WTC11 (cell line): Measurements from ENCODE around the gene PCSK4. TPM values are rescaled to one million over a fixed set of nuclear protein-coding genes. Genes with fewer than 3 reads are reported as not detected.

Source experiments
- ATAC-seq: fragments of 200-7000 bp; cut with Tn5 transposase; 2 replicates; pipeline ENCODE4 v1.10.0; 2021; ENCODE audit warnings: mild to moderate bottlenecking, moderate library complexity
- CTCF ChIA-PET: fragments of 300-600 bp; sonication (Branson Sonifier 250); formaldehyde crosslinking; loops from one replicate; lab custom pipeline; 2021; ENCODE audit warnings: antibody characterized with exemption; lab: Charles Lee
- POLR2A ChIA-PET: fragments of 350-600 bp; sonication (Branson Sonifier 250); formaldehyde crosslinking; loops from one replicate; lab custom pipeline; 2021; ENCODE audit warnings: antibody characterized with exemption; lab: Charles Lee
- DNase-seq: peaks from one replicate; pipeline ENCODE4 v3.0.0; 2021; ENCODE audit warnings: low spot score
- H3K27ac Mint-ChIP-seq: 2 replicates; pipeline ENCODE4 v1.8.0; 2021; ENCODE audit warnings: mixed read lengths
- H3K27me3 Mint-ChIP-seq: 2 replicates; pipeline ENCODE4 v1.8.0; 2021; ENCODE audit warnings: low read depth, mild to moderate bottlenecking, moderate library complexity, mixed read lengths
- H3K36me3 Mint-ChIP-seq: 2 replicates; pipeline ENCODE4 v1.8.0; 2021; ENCODE audit warnings: mixed read lengths
- H3K4me1 Mint-ChIP-seq: 2 replicates; pipeline ENCODE4 v1.8.0; 2022; ENCODE audit warnings: mixed read lengths
- H3K4me3 Mint-ChIP-seq: 2 replicates; pipeline ENCODE4 v1.8.0; 2021; ENCODE audit warnings: mild to moderate bottlenecking, moderate library complexity, mixed read lengths
- H3K9me3 Mint-ChIP-seq: 2 replicates; pipeline ENCODE4 v1.8.0; 2021; ENCODE audit warnings: mixed read lengths
- ARID4B ChIP-seq: sonication (generic); formaldehyde crosslinking; IDR thresholded peaks from 2 replicates; pipeline ENCODE4 v1.8.0; 2023; ENCODE audit warnings: missing genetic modification reagents, mild to moderate bottlenecking, borderline replicate concordance
- ATF6 ChIP-seq: sonication (generic); formaldehyde crosslinking; IDR thresholded peaks from 2 replicates; pipeline ENCODE4 v1.8.1; 2023; ENCODE audit warnings: mild to moderate bottlenecking, missing genetic modification reagents
- E2F1 ChIP-seq: sonication (generic); formaldehyde crosslinking; IDR thresholded peaks from 2 replicates; pipeline ENCODE4 v1.8.0; 2022; ENCODE audit warnings: mild to moderate bottlenecking, missing genetic modification reagents
- E2F4 ChIP-seq: sonication (generic); formaldehyde crosslinking; IDR thresholded peaks from 2 replicates; pipeline ENCODE4 v1.8.1; 2022; ENCODE audit warnings: low read depth, mild to moderate bottlenecking, moderate library complexity, missing genetic modification reagents, borderline replicate concordance
- FOXJ3 ChIP-seq: sonication (generic); formaldehyde crosslinking; IDR thresholded peaks from 2 replicates; pipeline ENCODE4 v1.9.0; 2021; ENCODE audit warnings: missing genetic modification reagents, mild to moderate bottlenecking, borderline replicate concordance
- HMGA2 ChIP-seq: fragments of 250-450 bp; sonication (Bioruptor Pico); IDR thresholded peaks from 2 replicates; pipeline ENCODE4 v1.4.0; 2021; ENCODE audit warnings: mild to moderate bottlenecking, moderate library complexity
- IRF1 ChIP-seq: sonication (generic); formaldehyde crosslinking; IDR thresholded peaks from 2 replicates; pipeline ENCODE4 v1.8.0; 2023; ENCODE audit warnings: missing genetic modification reagents
- NR1H2 ChIP-seq: sonication (generic); formaldehyde crosslinking; IDR thresholded peaks from 2 replicates; pipeline ENCODE4 v1.9.0; 2021; ENCODE audit warnings: mild to moderate bottlenecking, moderate library complexity, missing genetic modification reagents
- OVOL2 ChIP-seq: fragments of 250-450 bp; sonication (Bioruptor Pico); IDR thresholded peaks from 2 replicates; pipeline ENCODE4 v1.9.0; 2021; ENCODE audit warnings: mild to moderate bottlenecking, borderline replicate concordance
- RELA ChIP-seq: sonication (generic); formaldehyde crosslinking; IDR thresholded peaks from 2 replicates; pipeline ENCODE4 v1.8.1; 2022; ENCODE audit warnings: missing genetic modification reagents, mild to moderate bottlenecking, borderline replicate concordance
- SOX15 ChIP-seq: fragments of 250-450 bp; sonication (Bioruptor Pico); IDR thresholded peaks from 2 replicates; pipeline ENCODE4 v1.9.0; 2021; ENCODE audit warnings: mild to moderate bottlenecking
- SP1 ChIP-seq: sonication (generic); formaldehyde crosslinking; conservative IDR thresholded peaks from 2 replicates; pipeline ENCODE4 v1.8.1; 2022; ENCODE audit warnings: missing genetic modification reagents
- TEAD1 ChIP-seq: sonication (generic); formaldehyde crosslinking; IDR thresholded peaks from 2 replicates; pipeline ENCODE4 v1.8.0; 2022; ENCODE audit warnings: mild to moderate bottlenecking, missing genetic modification reagents
- TP53 ChIP-seq: sonication (generic); formaldehyde crosslinking; IDR thresholded peaks from 2 replicates; pipeline ENCODE4 v1.8.1; 2023; ENCODE audit warnings: mild to moderate bottlenecking, missing genetic modification reagents
- USF1 ChIP-seq: sonication (generic); formaldehyde crosslinking; IDR thresholded peaks from 2 replicates; pipeline ENCODE4 v1.8.0; 2022; ENCODE audit warnings: mild to moderate bottlenecking, missing genetic modification reagents
- ZBTB21 ChIP-seq: sonication (generic); formaldehyde crosslinking; IDR thresholded peaks from 2 replicates; pipeline ENCODE4 v1.8.1; 2023; ENCODE audit warnings: mild to moderate bottlenecking, missing genetic modification reagents, borderline replicate concordance
- ZMAT4 ChIP-seq: fragments of 250-450 bp; sonication (Bioruptor Pico); IDR thresholded peaks from 2 replicates; pipeline ENCODE4 v1.9.0; 2021; ENCODE audit warnings: mild to moderate bottlenecking
- ZNF138 ChIP-seq: sonication (generic); formaldehyde crosslinking; conservative IDR thresholded peaks from 2 replicates; pipeline ENCODE4 v1.8.1; 2022; ENCODE audit warnings: mild to moderate bottlenecking, moderate library complexity, missing genetic modification reagents
- ZNF281 ChIP-seq: sonication (generic); formaldehyde crosslinking; IDR thresholded peaks from 2 replicates; pipeline ENCODE4 v1.8.0; 2023; ENCODE audit warnings: mild to moderate bottlenecking, missing genetic modification reagents
- ZNF317 ChIP-seq: sonication (generic); formaldehyde crosslinking; IDR thresholded peaks from 2 replicates; pipeline ENCODE4 v1.8.1; 2023; ENCODE audit warnings: low read depth, mild to moderate bottlenecking, moderate library complexity, missing genetic modification reagents, borderline replicate concordance
- ZSCAN18 ChIP-seq: fragments of 250-450 bp; sonication (Bioruptor Pico); IDR thresholded peaks from 2 replicates; pipeline ENCODE4 v2.1.2; 2022; ENCODE audit warnings: mild to moderate bottlenecking, moderate library complexity
- total RNA-seq: library from RNA; stranded (reverse); gene quantifications from 3 replicates; pipeline ENCODE4 v1.2.3, GENCODE V29; 2021

The PCSK4 gene
- total RNA-seq, 1 experiment from 2014 or later = 22.4 TPM

GRCh38 chr19:1507763-1508506 is 17.8 kb upstream of the PCSK4 start:
- H3K4me3 Mint-ChIP-seq = peak overlapping the region; percentile 94
- peak overlapping the region; percentile 99 for H3K27ac Mint-ChIP-seq
- CTCF ChIA-PET = interaction anchor here (0.6 to 1.8 kb wide), 3 partner anchors 16 to 206 kb away, joined by 3 to 4 read pairs (median 3); partner anchors contain the start of gene PLK5
- TF ChIP-seq ARID4B (CRISPR knock-in tag) (no peak), NR1H2 (no peak), TEAD1 (CRISPR knock-in tag) (0 out of 2 replicates have a peak, but pooled peaks have one; percentile 22), SOX15 (no peak), FOXJ3 (no peak), ZBTB21 (0 out of 2 replicates have a peak, but pooled peaks have one; percentile 16), HMGA2 (CRISPR knock-in tag) (no peak), ZMAT4 (CRISPR knock-in tag) (no peak), SP1 (peak; percentile 80), ZNF138 (no peak), TP53 (no peak), ATF6 (no peak), ZSCAN18 (no peak), IRF1 (CRISPR knock-in tag) (no peak), USF1 (CRISPR knock-in tag) (no peak; the same call in 1 of the 2 replicates), E2F1 (no peak), ZNF281 (CRISPR knock-in tag) (peak; percentile 62; the same call in 1 of the 2 replicates), E2F4 (CRISPR knock-in tag) (no peak), RELA (no peak), OVOL2 (CRISPR knock-in tag) (no peak), ZNF317 (CRISPR knock-in tag) (no peak)

More at GRCh38 chr19:1507763-1508506, 17.8 kb upstream of the PCSK4 start:
- DNase-seq (peak; percentile 95), ATAC-seq (peak; percentile 91)
- no peaks in the 10 kb centered on the region; the same call in 1 of the 2 replicates for H3K4me1 Mint-ChIP-seq
- H3K27me3 Mint-ChIP-seq = peaks cover 65% of the 10 kb centered on the region
- no peaks in the 10 kb centered on the region for H3K9me3 Mint-ChIP-seq
- no peaks in the 10 kb centered on the region for H3K36me3 Mint-ChIP-seq
- POLR2A ChIA-PET = interaction anchor here (0.7 to 0.8 kb wide), 2 partner anchors 52 to 206 kb away, joined by 3 read pairs; no protein-coding TSS in a partner anchor
